GM12891 (cell line): ENCODE measurements around the gene HIPK2.

Experiments used
- DNase-seq: peaks from one replicate; pipeline ENCODE4 v3.0.0; 2011; ENCODE audit warnings: low spot score; ENCODE audit not compliant: insufficient read length
- FAIRE-seq: peaks from 2 replicates; lab custom pipeline; 2011; peaks lifted over from hg19 to GRCh38; lab: Jason Lieb, UNC
- PAX5 ChIP-seq: IDR thresholded peaks from 2 replicates; pipeline ENCODE4 v1.6.1; 2011; ENCODE audit warnings: low read length, moderate library complexity, mild to moderate bottlenecking; ENCODE audit not compliant: insufficient read depth, severe bottlenecking
- POLR2A ChIP-seq: IDR thresholded peaks from 2 replicates; pipeline ENCODE4 v1.6.1; 2011; ENCODE audit warnings: low read depth, low read length, control low read depth
- POLR2AphosphoS5 ChIP-seq: IDR thresholded peaks from 2 replicates; pipeline ENCODE4 v1.6.1; 2011; ENCODE audit warnings: low read depth, low read length, control low read depth
- POU2F2 ChIP-seq: IDR thresholded peaks from 2 replicates; pipeline ENCODE4 v1.6.1; 2011; ENCODE audit warnings: low read depth, mild to moderate bottlenecking, control low read depth, low read length, moderate library complexity
- SPI1 ChIP-seq: IDR thresholded peaks from 2 replicates; pipeline ENCODE4 v1.6.1; 2011; ENCODE audit warnings: low read depth, low read length, control low read depth
- TAF1 ChIP-seq: IDR thresholded peaks from 2 replicates; pipeline ENCODE4 v1.6.1; 2011; ENCODE audit warnings: low read depth, low read length, control low read depth

HIPK2 gene

GRCh38 chr7:139711991-139712743, 65.6 kb downstream of the HIPK2 start:
- FAIRE-seq (no peak), DNase-seq (no peak)
- TF ChIP-seq POLR2AphosphoS5, result no peak
- TF ChIP-seq PAX5, result no peak
- TF ChIP-seq POU2F2, result no peak
- no peak for TF ChIP-seq POLR2A
- TF ChIP-seq TAF1, result no peak; the same call in 1 of the 2 replicates

- DNase-seq (no peak), FAIRE-seq (no peak)
- no peak for TF ChIP-seq TAF1
- TF ChIP-seq POLR2A, result no peak
- TF ChIP-seq SPI1, result no peak
- TF ChIP-seq POLR2AphosphoS5, result no peak
- TF ChIP-seq PAX5, result no peak
- no peak for TF ChIP-seq POU2F2
These were observed 67.8 kb downstream of the HIPK2 start for GRCh38 chr7:139710036-139710435.

DNA sequence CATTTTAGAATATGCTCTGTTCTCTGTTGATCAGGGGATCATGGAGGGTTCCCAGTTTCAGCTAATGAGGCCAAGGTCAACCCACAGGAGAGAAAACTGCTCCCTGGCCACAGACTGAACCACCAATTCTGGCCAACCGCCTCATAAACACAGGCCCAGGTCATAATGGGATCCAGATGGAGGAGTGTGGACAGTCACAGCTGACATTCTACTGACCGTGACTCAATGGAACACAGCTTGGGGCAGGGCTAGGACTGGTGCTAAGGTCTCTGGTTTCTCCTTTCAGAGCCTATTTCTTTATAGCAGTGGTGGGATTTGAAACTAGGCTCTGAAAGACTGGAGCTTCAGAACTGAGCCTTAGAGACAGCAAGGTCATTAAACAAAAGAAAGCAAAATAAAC, 68.3 kb downstream of the HIPK2 start:
- FAIRE-seq (peak; percentile 54), DNase-seq (no peak)
- no peak for TF ChIP-seq POLR2AphosphoS5
- no peak for TF ChIP-seq POLR2A
- no peak for TF ChIP-seq SPI1
- TF ChIP-seq POU2F2, result no peak
- TF ChIP-seq TAF1, result no peak
- TF ChIP-seq PAX5, result no peak

DNA sequence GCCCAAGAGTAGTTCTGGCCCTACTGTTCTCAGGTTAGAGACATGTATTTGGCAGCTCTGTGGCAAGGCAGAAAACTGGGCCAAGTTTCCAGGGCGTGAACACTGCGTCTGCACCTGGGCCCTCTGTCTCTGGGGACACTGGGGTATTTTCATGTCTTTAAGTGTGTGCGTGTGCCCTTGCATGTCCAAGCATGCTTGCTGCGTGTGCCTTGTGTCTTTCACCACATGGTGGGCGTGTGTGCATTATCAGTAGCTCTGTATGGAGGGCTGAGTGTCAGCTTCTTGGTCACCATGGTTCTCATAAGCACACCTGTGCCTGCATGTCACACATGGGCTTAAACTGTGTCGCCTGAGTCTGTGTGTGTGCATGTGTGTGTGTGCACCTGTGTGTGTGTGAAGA, 69.3 kb downstream of the HIPK2 start:
- DNase-seq (no peak), FAIRE-seq (peak; percentile 92)
- TF ChIP-seq PAX5 (peak; percentile 35), POLR2AphosphoS5 (peak; percentile 28; the same call in 1 of the 2 replicates), SPI1 (no peak), POU2F2 (peak; percentile 46; the same call in 1 of the 2 replicates)

GRCh38 chr7:139706837-139707236, 71.0 kb downstream of the HIPK2 start:
- FAIRE-seq (no peak), DNase-seq (no peak)
- TF ChIP-seq POLR2A, result no peak
- TF ChIP-seq SPI1, result no peak
- TF ChIP-seq PAX5, result no peak
- TF ChIP-seq POU2F2, result no peak
- no peak for TF ChIP-seq POLR2AphosphoS5
- TF ChIP-seq TAF1, result no peak

GRCh38 chr7:139704308-139704879, 73.4 kb downstream of the HIPK2 start:
- DNase-seq (no peak), FAIRE-seq (no peak)
- no peak for TF ChIP-seq POU2F2
- no peak for TF ChIP-seq POLR2AphosphoS5
- TF ChIP-seq SPI1, result no peak
- TF ChIP-seq POLR2A, result no peak
- TF ChIP-seq PAX5, result no peak
- no peak for TF ChIP-seq TAF1

GRCh38 chr7:139703487-139704307, 74.1 kb downstream of the HIPK2 start:
- peak; percentile 28; the same call in 1 of the 2 replicates for TF ChIP-seq POLR2AphosphoS5
- no peak for TF ChIP-seq PAX5
- FAIRE-seq (no peak), DNase-seq (no peak)

GRCh38 chr7:139702811-139703486, 74.8 kb downstream of the HIPK2 start:
- DNase-seq (no peak), FAIRE-seq (no peak)
- TF ChIP-seq PAX5, result no peak
- no peak for TF ChIP-seq POLR2A
- TF ChIP-seq TAF1, result no peak; the same call in 1 of the 2 replicates
- TF ChIP-seq SPI1, result no peak
- TF ChIP-seq POU2F2, result no peak
- TF ChIP-seq POLR2AphosphoS5, result no peak
